Measurements from ENCODE around the gene WWOX. TPM values are rescaled to one million over a fixed set of nuclear protein-coding genes. Genes with fewer than 3 reads are reported as not detected.

Gene WWOX
- total and polyA plus RNA-seq, 2 of the 8 experiments (the other 6 are each of a cell fraction or from before 2014, with no cell fraction given) = 5.4 to 16.7 TPM

DNA sequence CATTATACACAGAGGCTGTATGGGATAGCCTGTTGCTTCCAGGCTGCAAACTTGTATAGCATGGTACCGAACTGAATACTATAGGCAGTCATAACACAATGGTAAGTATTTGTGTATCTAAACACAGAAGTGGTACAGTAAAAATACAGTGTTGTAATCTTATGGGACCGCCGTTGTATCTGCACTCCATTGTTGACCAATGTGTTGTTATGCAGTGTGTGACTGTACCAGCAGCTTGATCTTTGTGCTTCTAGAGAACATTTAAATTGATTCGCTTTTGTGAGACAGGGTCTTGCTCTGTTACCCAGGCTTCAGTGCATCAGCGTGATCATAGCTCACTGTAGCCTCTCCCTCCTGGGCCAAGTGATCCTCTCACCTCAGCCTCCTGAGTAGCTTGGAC is 31.5 kb downstream of the WWOX start:
- H3K4ac ChIP-seq (replicated peaks; ENCODE audit: insufficient read length, low read depth, low read length) = no peak overlapping the region
- H3K9ac ChIP-seq (replicated peaks in 1 of 4; ENCODE audit: extremely low read depth in 1 of 4, low read depth in 3 of 4, low read length in 3 of 4) = no peak overlapping the region
- no peak overlapping the region for H2AK5ac ChIP-seq (ENCODE audit: low read depth, low read length)
- no peaks in the 10 kb centered on the region for H3K9me3 ChIP-seq (ENCODE audit: insufficient read depth in 2 of 2, low read depth in 1 of 2, low read length in 1 of 2)
- H3K4me3 ChIP-seq (ENCODE audit: extremely low read depth in 1 of 4, insufficient read depth in 2 of 4, low read depth in 3 of 4, low read length in 4 of 4) = no peak overlapping the region
- no peak overlapping the region for H2BK20ac ChIP-seq (ENCODE audit: low read length)
- no peak overlapping the region for H3K14ac ChIP-seq (ENCODE audit: insufficient read length)
- peaks cover 0 to 1% (median 0%) of the 10 kb centered on the region in 4 experiments; a peak in 1 of 7 replicates for H3K27me3 ChIP-seq (replicated peaks in 1 of 4; ENCODE audit: control insufficient read depth in 3 of 4, extremely low read depth in 1 of 4, insufficient read depth in 3 of 4, low read length in 3 of 4)
- H3K18ac ChIP-seq (ENCODE audit: extremely low read depth, low read length) = no peak overlapping the region
- no peak overlapping the region for H3K4me2 ChIP-seq (ENCODE audit: insufficient read depth in 1 of 2, low read depth in 2 of 2, low read length in 2 of 2)
- H3K79me2 ChIP-seq (ENCODE audit: control insufficient read depth in 1 of 2, insufficient read depth in 2 of 2, low read length in 2 of 2) = no peaks in the 10 kb centered on the region
- no peaks in the 10 kb centered on the region for H4K20me1 ChIP-seq (replicated peaks in 1 of 2; ENCODE audit: control insufficient read depth in 1 of 2, insufficient read depth in 2 of 2, low read length in 2 of 2)
- no peak overlapping the region for H4K5ac ChIP-seq (ENCODE audit: insufficient read length, low read depth, low read length)
- POLR2A ChIA-PET (ENCODE audit: partially characterized antibody) = interaction anchor here (0.7 kb wide), 1 partner anchor 185 kb away, joined by 3 read pairs; no protein-coding TSS in a partner anchor
- no peak overlapping the region for H2BK12ac ChIP-seq (ENCODE audit: low read depth, low read length)
- H4K91ac ChIP-seq (replicated peaks; ENCODE audit: insufficient read length, low read length) = no peak overlapping the region
- no peak overlapping the region for H2BK5ac ChIP-seq (ENCODE audit: low read depth, low read length)
- H3K23me2 ChIP-seq (ENCODE audit: low read depth, low read length) = no peaks in the 10 kb centered on the region
- FAIRE-seq (no peak), DNase-seq (ENCODE audit: low read depth in 1 of 2, low spot score in 2 of 2) (no peak)
- H3K79me1 ChIP-seq (ENCODE audit: low read depth, low read length) = no peaks in the 10 kb centered on the region
- no peak overlapping the region for H2AFZ ChIP-seq (ENCODE audit: low read length)
- no peak overlapping the region for H3K23ac ChIP-seq (ENCODE audit: insufficient read length)
- no peak overlapping the region for H3K56ac ChIP-seq (replicated peaks; ENCODE audit: insufficient read length, low read depth, low read length)
- TF ChIP-seq SP2 (IDR thresholded peaks at IDR 0.05; ENCODE audit: low read length) = no peak
- no peak for TF ChIP-seq ASH2L (IDR thresholded peaks at IDR 0.05; ENCODE audit: low read length)
- no peak for TF ChIP-seq E2F6 (IDR thresholded peaks at IDR 0.05)
- no peak for TF ChIP-seq SRF (IDR thresholded peaks at IDR 0.05; ENCODE audit: low read depth, low read length)
- no peak for TF ChIP-seq CBX5 (IDR thresholded peaks at IDR 0.05; ENCODE audit: low read depth, low read length)
- TF ChIP-seq TAF1 (IDR thresholded peaks at IDR 0.05; ENCODE audit: low read depth, low read length) = no peak
- no peak for TF ChIP-seq CTCF (IDR thresholded peaks at IDR 0.05; ENCODE audit: control extremely low read depth in 1 of 3, insufficient read depth in 1 of 3, low read depth in 1 of 3, low read length in 3 of 3)
- no peak for TF ChIP-seq EGR1 (IDR thresholded peaks at IDR 0.05; ENCODE audit: borderline replicate concordance, low read depth, low read length)
- CTCF ChIA-PET (ENCODE audit: partially characterized antibody) = interaction anchor here (0.6 to 2.7 kb wide), 2 partner anchors 31 to 1892 kb away, joined by 3 to 9 read pairs; partner anchors contain the start of gene WWOX
- no peak overlapping the region for H3K27ac ChIP-seq (ENCODE audit: low read depth, low read length)
- no peak overlapping the region for H2BK120ac ChIP-seq (replicated peaks; ENCODE audit: low read depth, low read length)
- no peak overlapping the region for H2BK15ac ChIP-seq (ENCODE audit: low read length)
- whole genome bisulfite sequencing, 2 experiments (ENCODE audit: extremely low coverage in 1 of 2, insufficient coverage in 1 of 2, insufficient read length in 1 of 2, insufficient replicate concordance in 2 of 2, low coverage in 1 of 2, low lambda C conversion rate in 2 of 2, missing lambda C conversion rate in 1 of 2) = 95% methylated on average over 5 of the region's 5 CpGs; no CpG with 5 or more reads in 1 of the 2 experiments
- H3K36me3 ChIP-seq (ENCODE audit: control insufficient read depth in 2 of 4, insufficient read depth in 4 of 4, low read length in 3 of 4) = no peaks in the 10 kb centered on the region
- H3K4me1 ChIP-seq (replicated peaks in 1 of 4; ENCODE audit: control insufficient read depth in 3 of 4, insufficient read depth in 4 of 4, low read length in 3 of 4) = peaks cover 0 to 3% (median 0%) of the 10 kb centered on the region in 4 experiments; a peak in 1 of 7 replicates
- H4K8ac ChIP-seq (ENCODE audit: extremely low read depth, insufficient read depth, low read length) = no peak overlapping the region

Measured in H1 (cell line).